ENCODE results near the gene SDK2.

- TF ChIP-seq CTCF (IDR thresholded peaks at IDR 0.05; ENCODE audit: low read depth, low read length, poor library complexity, severe bottlenecking) (no peak), EZH2phosphoT487 (IDR thresholded peaks at IDR 0.05; ENCODE audit: borderline replicate concordance, low read length) (no peak)
Measured at GRCh38 chr17:73514146-73514863, 129.9 kb downstream of the SDK2 start.

Data from DOHH2 (cell line).